ENCODE results near the gene HMCN1.
"Not testable (repeated sequence)": the region's sequence is repeated elsewhere in the genome, so short reads cannot be mapped to it uniquely, and the experiment has no call there.

The HMCN1 gene

GRCh38 chr1:186162895-186163294 lies 428.7 kb downstream of the HMCN1 start:
- DNase-seq = not testable (repeated sequence)

DNA sequence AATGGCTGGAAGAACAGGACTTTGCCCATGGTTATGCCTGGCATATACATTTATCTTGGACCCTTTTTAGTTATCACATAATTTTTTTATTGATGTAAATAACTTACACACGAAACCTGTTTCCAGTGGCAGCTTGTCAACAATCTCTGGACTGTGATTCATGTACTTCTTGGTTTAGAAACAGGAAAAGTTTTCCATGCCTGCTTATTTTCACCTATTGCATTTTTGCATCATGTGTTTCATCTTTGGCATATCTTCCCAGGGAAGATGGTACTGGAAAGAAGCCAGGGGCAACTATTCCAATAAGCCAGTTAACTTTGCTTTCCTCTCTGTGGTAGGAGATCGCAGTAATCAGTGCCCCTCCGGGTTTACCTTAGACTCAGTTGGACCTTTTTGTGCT lies 430.6 kb downstream of the HMCN1 start:
- no peak for DNase-seq

GRCh38 chr1:186165303-186165702 lies 431.1 kb downstream of the HMCN1 start:
- DNase-seq = no peak

- no peak for DNase-seq
Observed at GRCh38 chr1:186167096-186167668, 433.0 kb downstream of the HMCN1 start.

DNA sequence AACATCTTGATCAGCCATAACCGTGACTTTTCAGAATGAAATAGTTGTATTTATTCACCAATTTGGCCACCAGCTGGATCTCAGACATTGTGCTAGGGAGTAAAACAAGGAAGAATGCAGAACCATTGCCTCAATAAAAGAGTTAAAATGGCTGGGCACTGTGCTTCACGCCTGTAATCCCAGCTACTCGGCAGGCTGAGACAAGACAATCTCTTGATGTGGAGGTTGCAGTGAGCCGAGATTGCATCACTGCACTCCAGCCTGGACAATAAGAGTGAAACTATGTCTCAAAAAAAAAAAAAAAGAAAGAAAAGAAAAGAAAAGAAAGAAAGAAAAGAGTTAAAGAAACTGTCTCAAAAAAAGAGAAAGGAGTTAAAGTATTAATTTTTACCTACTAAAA lies 441.4 kb downstream of the HMCN1 start:
- peak; percentile 38 for DNase-seq

GRCh38 chr1:186178426-186179043 lies 444.3 kb downstream of the HMCN1 start:
- DNase-seq = no peak

- DNase-seq = no peak
Observed at GRCh38 chr1:186179231-186179630, 445.0 kb downstream of the HMCN1 start.

- DNase-seq = peak; percentile 95
Observed at GRCh38 chr1:186183219-186183618, 449.0 kb downstream of the HMCN1 start.

- DNase-seq = peak; percentile 80
Observed at GRCh38 chr1:186183970-186184628, 449.9 kb downstream of the HMCN1 start.

GRCh38 chr1:186186251-186186650 lies 452.1 kb downstream of the HMCN1 start:
- not testable (repeated sequence) for DNase-seq

- no peak for DNase-seq
Observed at GRCh38 chr1:186187601-186188000, 453.4 kb downstream of the HMCN1 start.

DNA sequence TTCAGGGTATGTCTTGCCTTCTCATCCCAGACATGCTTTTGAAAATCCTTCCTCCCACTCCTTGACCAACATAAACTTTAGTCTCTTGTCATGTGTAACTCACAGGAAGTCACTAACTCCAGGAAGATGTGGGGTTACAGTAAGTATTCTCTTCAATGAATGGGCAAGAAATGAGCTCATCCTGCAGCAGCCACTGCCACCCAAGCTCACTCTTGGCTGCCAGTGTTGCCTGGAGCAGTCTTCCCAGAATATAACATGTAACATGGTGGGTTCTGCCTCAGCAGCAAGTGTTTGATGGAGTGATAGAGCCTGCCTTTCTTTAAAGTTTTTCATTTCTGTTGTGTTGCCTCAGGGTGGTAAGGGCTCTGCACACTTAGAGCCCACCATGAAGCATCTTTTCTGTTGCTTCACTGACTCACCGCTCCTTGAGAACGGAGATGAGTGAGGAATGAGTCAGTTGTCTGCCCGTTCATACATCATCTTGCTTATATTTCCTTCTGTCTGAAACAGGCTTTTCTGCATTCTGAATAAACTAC lies 453.9 kb downstream of the HMCN1 start:
- DNase-seq = peak; percentile 98

DNA sequence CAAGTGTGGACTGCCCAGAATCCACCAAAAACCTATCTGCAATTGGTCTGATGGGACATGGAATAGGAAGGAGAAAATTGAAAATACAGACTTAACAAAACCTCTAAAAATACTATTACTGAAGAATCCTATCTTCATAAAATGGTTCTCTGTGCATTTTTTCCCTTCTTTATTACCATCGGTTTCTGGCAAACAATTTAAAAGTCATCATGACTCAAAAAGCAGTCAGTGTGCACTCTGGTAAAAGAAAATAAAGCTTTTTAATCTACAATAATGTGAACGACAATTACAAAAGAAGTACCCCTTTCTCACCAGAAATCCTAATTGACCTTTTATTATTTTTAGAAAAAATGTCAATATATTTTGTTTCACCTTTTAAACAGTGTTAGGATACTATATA lies 454.5 kb downstream of the HMCN1 start:
- DNase-seq = peak; percentile 60

DNA sequence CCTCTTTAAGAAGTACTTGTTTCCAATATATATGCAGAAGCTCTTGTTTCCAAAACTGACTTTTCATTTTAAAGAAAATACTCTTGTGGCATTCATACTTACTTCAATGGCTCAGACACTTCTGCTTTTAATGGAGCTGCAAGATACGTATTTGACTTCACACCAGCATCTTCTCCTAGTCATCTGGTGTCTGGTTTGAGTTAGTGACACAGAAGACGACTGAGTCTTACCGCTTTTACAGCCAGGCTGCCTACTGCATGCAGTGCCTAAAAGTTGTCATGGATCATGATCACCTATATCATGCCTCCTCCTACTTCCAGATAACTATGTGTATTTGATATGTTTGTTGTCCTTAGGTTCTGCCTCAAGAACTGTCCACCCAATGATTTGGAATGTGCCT lies 455.0 kb downstream of the HMCN1 start:
- peak; percentile 60 for DNase-seq

GRCh38 chr1:186191511-186191910 lies 457.3 kb downstream of the HMCN1 start:
- DNase-seq = no peak

DNA sequence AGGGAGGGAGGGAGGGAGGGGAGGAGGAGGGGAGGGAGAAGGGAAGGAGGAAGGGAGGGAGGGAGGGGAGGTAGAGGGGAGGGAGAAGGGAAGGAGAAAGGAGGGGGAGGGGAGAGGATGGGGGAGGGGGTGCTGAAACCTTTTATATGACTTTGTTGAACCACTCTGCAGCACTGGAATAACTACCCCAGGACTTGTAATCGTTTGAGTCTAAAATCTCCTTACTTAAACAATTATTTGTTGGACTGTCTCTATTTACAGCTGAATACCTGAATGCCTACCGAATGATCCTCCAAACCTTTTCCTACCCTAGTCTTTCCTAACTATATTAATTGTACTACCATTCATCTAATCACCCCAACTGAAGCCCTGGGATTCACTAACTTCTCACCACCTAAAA lies 459.0 kb downstream of the HMCN1 start:
- DNase-seq = no peak

GRCh38 chr1:186194107-186194756 lies 460.0 kb downstream of the HMCN1 start:
- no peak for DNase-seq

- peak; percentile 56 for DNase-seq
Observed at GRCh38 chr1:186195377-186195931, 461.3 kb downstream of the HMCN1 start.

DNA sequence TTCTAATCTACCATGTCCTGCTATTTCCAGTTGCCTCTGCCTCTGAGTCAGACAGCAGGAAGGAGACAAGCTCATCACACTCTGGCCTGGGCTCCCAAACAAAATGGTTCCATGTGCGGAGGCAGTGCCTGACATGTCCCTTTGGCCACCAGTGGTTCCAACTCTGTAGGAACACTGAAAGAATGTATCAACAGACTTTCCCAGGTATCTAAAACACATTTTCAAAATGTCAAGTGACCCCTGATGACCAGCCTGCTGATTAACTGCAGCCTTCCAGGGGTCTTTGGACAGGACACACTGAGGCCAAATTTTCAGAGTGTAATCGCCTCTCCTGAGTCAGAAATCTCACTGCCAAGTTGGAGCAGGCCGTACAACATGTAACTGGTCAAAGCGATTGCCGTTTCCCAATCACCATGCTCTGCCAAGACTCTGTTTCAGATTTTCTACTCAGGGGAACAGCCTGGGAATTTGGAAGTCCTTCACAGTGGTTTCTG lies 468.1 kb downstream of the HMCN1 start:
- no peak for DNase-seq

DNA sequence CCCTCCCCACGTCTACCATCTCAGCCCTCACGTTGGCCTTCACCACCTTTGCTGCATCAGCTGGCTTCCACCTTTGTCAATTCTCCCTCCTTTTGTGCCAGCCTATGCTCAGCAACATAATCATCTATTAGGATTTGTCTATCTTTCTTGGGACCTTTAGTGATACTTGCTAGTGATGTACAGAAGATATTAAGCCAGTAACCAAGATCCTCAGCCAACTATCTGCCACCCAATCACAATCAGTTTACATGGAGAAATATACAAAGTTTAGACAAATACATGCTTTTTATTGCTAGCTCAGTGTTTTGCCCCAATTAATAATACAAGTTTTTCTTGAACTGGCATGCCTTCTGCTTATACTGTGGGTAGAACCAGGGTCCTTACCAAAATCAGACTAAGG lies 468.6 kb downstream of the HMCN1 start:
- no peak for DNase-seq

GRCh38 chr1:186206048-186206570 lies 471.9 kb downstream of the HMCN1 start:
- DNase-seq = no peak

DNA sequence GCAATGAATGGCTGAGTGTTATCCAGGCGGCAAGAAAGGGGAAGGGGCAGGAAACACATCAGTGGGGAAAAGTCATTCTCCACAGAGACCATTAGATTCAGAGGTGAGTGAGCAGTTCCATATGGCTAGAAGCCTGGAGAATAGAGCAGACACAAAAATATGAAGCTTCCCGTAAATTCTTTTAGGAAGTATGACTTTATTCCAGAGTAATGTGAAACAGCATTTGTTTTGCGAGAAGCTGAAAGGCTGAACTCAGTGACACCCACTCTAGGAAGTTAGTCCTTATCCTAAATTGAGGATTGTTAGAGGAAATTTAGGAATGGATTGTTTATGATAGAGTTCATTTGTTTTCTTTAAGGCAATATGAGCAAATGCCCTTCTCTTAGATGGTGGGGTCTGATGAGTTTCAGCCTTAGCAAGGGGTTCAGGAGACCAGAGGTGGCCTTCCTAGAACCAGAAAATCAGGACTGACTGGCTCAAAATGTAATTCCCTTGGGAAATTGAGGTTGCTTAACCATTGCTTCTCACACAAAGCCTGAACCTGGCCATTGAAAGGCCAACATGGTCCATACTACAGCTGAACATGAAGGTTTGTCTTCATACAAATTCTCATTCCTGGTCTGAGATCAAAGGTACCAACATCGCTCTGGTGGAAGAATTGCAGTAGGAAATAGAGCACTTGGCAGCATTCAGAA lies 473.3 kb downstream of the HMCN1 start:
- peak; percentile 76 for DNase-seq

Data from fibroblast of skin of back (primary cell).